GM19452 (cell line): ENCODE measurements around the gene EGFL8.

Experiments
- ATAC-seq: cut with Tn5 transposase; IDR thresholded peaks from one replicate; pipeline ENCODE4 v1.9.1; 2021; ENCODE audit not compliant: unreplicated experiment

EGFL8 gene

DNA sequence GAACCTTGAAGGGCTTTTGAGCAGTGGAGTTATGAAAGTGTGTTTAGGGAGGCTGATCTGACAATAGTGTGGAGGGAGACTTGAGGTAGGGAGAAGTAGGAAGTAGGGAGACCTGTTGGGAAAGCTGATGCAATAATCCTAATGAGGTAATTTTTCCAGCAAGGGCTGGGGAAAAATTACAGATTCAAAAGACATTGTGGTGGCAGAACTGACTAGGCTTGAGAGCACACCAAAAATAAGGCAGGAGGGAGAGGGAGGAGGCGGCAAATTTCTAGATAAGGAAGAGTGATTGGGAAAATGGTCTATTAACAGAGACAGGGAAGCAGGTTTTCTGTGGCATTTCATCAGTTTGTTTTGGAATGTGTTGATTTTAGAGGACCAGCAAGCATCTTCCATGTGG, 18.1 kb upstream of the EGFL8 start:
- ATAC-seq: no peak

GRCh38 chr6:32146687-32147086, 17.7 kb upstream of the EGFL8 start:
- no peak for ATAC-seq

GRCh38 chr6:32147401-32148132, 16.8 kb upstream of the EGFL8 start:
- ATAC-seq: no peak

- ATAC-seq: no peak
Measured at GRCh38 chr6:32148289-32149091, 15.9 kb upstream of the EGFL8 start.

DNA sequence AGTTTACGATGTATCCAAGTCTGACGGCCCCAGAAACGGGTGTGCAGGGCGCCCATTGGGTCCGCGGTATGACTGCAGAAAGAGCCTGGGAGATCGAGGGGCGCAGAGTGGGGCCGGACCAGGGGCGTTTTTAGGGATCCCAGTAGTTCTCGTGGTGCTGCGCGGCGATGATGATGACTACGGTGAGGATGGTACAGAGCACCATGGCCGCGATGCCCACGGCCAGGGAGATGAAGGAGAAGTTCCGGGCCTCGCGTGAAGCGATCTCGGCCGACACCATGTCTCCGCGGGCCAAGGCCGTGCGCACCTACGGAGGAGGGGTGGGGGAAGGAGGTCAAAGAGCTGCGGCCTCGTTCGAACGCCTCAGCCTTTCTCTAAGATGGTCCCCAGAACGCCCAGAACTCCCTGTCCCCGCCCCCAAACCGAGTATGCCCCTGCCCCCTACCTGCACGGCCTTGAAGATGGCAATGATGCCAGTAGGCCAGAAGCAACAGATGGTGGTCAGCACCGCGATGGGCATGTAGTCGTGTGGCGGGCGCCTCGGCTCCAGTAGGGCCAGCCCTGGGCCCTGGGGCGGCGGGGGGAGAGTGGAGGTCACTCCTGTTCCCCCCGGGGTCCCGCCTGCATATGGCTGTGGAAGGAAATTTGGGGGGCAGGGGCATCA, 15.2 kb upstream of the EGFL8 start:
- ATAC-seq: no peak

- no peak for ATAC-seq
Measured at GRCh38 chr6:32149932-32150870, 14.2 kb upstream of the EGFL8 start.

- ATAC-seq: no peak
Measured at GRCh38 chr6:32151181-32151862, 13.1 kb upstream of the EGFL8 start.

DNA sequence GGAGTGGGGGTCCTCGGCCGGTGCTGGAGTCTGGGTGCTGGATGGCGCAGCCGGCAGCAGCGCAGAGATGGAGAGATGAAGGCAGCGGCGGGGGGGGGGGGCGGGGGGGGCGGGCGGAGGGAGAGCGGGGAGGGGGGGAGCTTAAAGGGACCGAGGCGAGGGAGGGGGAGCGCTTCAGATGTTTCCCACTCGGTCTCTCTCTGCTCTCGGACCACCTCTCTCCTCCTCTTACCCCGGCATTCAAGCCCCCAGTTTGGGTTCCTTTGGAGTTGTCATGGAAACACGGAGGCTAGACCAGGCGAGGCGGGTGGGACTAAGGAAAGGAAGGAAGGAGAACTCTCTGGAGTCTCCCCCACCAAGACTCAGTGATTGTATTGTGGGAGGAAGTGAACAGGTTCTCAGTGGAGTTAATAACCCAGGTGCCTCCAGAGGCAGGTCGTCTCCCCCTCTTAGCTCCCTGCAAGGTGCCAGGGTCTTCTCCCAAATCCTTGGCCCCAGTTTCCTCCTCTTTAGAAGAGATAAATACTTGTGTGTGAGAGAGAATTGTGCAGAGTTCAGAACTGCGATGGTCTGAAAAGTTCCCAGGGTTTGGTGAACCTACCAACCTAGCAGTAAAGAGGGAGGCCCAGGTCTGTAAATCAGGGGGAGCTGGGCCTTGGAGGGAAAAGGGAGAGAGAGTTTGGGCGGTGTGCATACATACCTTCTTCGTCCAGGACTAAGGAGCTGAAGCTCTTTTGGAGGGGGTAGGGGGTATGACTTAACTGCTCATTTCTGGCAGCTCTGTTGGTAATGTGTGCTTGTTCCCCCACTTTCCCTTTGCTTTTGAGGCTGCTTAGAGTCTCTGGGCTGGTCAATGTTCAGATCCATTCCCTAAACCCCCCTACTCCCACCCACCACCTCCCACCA, 12.3 kb upstream of the EGFL8 start, which contains the start of gene PRRT1:
TSS of gene PRRT1 (minus strand) at position 77 of the 906 bp plus-strand sequence. CDS start 112 bp downstream, outside the sequence.
- no peak for ATAC-seq

DNA sequence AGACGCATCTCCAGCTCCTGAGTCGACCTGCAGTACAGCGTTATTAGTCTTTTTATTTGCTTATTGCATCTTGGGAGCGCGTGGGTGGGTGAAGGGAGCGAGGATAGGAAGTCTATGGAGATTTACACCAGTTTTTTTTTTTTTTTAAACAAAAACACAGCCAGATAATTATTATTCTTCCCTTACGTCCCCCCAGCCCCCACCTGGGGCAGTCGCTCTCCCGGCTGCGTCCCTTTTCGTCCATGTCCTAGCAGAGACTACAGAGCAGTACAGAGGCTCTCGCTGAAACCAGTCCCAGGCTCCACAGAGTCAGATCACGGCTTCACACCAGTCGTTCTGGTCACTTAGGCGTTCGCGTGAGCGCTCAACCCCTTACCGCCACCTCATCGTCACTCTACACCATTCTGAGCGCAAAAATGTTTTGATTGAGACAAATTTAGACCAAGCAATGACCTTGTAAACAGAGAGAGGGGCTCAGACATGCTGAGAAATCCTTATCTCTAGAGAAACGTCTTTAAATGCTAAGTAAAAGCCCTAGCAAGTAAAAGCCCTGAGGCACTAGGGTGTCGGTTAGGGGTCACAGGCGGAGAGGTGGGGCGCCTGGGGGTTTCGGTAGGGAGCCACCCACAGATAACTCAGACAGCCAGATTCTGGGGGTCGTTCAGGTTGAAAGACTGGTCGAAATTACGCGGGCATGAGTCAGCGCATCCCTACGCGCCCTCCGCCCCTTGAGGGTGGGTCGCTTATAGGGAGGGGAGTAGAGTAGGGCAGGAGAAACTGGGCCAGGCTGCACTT, 11.4 kb upstream of the EGFL8 start:
- no peak for ATAC-seq

DNA sequence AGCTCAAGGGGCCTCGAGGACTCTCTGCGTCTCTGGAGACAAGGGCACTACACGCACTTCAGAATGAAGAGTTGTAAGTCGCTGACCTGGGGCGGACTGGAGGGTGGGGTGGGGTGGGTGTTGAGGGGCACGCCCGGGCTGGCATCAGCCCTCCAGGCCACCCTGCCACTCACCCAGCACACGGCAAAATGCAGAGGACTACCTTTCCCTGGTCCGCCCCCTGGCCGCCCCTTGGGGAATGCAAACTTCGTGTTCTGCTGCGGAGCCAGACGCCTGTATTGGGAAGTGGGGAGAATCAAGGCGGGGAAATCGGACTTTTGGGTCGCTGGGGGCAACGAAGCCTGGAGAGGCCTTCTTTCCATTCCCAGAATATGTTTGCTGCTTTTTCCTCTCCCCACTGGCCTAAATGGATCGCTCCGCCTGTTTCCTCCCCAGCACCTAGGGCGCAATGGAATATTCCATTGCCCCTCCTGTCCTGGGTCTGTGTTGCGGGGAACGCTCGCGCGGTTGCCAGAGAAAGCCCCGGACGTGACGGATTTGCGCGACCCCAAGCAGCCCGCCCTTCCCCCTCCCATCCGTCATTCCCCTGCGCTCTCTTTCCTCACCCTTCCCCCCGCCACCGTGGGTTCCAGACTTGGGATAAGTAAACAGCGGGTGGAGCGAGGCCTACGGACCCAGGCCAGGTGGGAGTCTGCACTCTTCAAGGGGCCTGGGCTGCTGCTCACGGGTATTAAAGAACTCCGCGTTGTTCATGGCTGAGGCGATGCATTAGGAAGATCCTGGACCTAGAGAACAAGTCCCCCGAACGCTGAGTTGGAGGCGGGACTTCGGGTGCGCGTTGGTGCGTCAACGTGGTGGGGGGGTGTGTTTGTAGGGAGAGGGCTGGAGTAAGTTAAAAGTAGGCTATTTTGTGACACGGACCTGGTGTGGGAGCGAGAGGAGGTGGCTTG, 10.6 kb upstream of the EGFL8 start, which contains the start of gene PPT2:
TSS of gene PPT2 (plus strand) at position 578 of the 950 bp plus-strand sequence. CDS start 454 bp downstream, outside the sequence.
- ATAC-seq: no peak

GRCh38 chr6:32154514-32155161, 9.8 kb upstream of the EGFL8 start:
- ATAC-seq: no peak

GRCh38 chr6:32156891-32157290, 7.5 kb upstream of the EGFL8 start:
- no peak for ATAC-seq

GRCh38 chr6:32158052-32158451, 6.3 kb upstream of the EGFL8 start:
- ATAC-seq: no peak

- ATAC-seq: no peak
Measured at GRCh38 chr6:32163559-32164258, 686 bp upstream of the EGFL8 start.

GRCh38 chr6:32166411-32167061, 2.1 kb downstream of the EGFL8 start:
- ATAC-seq: no peak
